GM12801 (cell line): Measurements from ENCODE around the gene DIS3L2.

Source experiments
- TF ChIP-seq, protein P1 (sequence below): IDR thresholded peaks from one replicate; pipeline ENCODE4 v1.5.1; 2011; ENCODE audit warnings: control low read depth; ENCODE audit not compliant: insufficient read length; ENCODE audit errors: extremely low read depth

DIS3L2 gene

DNA sequence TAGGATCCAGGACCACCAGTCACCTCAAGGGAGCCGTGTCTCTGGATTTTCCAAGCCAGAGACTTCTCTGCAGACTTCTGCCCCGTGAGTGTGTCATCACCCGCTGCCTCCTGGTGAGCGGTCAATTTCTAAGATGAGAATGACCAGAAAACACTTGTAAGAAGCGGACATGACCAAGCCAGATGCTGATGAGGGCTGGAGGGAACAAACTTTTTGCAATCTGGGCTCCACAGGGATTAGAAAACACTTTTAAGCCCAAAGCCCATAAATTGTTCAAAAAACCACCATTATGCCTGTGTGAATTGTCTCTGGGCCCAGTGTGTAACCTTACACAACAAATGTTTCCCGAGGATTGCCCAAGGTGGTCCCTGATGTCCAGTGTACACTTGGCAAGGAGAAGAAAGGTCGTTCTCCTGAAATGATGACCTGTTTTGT, 30.0 kb upstream of the DIS3L2 start:
- TF ChIP-seq, protein P1, sequence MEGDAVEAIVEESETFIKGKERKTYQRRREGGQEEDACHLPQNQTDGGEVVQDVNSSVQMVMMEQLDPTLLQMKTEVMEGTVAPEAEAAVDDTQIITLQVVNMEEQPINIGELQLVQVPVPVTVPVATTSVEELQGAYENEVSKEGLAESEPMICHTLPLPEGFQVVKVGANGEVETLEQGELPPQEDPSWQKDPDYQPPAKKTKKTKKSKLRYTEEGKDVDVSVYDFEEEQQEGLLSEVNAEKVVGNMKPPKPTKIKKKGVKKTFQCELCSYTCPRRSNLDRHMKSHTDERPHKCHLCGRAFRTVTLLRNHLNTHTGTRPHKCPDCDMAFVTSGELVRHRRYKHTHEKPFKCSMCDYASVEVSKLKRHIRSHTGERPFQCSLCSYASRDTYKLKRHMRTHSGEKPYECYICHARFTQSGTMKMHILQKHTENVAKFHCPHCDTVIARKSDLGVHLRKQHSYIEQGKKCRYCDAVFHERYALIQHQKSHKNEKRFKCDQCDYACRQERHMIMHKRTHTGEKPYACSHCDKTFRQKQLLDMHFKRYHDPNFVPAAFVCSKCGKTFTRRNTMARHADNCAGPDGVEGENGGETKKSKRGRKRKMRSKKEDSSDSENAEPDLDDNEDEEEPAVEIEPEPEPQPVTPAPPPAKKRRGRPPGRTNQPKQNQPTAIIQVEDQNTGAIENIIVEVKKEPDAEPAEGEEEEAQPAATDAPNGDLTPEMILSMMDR: no peak

DNA sequence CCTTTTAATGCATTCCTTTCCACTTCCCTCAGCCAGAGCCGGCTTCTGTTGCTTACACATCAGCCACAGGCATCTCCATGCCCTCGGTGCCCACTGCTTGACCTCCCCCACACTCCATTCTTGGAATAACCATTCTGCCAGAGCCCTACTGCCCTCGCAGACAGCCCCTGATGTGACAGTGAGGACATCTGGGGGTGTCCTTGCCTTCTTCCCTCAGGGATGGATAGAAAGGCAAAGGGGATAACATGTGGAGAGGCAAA, 28.9 kb upstream of the DIS3L2 start:
- TF ChIP-seq, protein P1: no peak

DNA sequence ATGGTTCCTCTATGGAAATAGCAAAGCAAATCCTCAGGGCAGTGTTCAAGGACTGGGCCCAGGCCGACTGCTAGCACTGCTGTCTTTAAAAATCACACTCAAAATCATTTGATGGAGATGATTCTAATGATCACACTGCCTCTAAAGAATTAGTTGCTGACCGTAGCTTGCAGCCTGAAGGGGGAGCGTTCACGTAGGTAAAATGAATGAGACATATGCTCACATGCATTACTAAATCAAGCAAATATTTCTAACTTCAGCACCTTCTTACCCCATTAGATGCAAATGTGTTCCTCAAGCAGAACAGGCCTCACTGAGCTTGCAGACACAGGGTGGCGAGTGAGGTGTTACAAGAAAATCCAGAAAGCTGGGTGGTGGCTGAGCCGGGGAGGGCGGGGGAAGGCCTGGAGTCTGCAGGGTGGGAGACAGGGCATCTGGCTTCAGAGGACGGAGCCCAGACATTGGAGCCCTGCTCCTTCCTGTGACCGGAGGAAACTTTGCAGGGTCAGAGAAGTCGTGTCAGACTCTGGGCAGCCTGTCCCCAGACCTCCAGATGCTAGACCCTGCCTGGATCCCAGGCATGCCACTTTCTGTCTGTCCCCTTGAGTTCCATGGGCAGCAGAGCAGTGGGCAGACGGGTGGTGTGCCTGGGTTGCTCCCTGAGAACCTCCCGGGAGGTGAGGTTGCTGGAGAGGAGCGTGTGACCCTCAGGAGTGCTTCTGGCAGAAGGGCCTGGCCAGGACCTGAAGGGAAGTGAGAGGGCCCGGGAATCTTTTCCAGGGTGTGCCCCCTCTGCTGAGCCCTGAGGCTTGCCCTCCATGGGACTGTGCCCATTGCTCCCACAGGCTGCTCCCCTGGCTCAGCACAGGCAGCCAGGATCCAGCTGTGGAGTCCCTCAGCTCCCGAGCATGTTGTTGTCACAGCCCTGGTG, 28.3 kb upstream of the DIS3L2 start:
- TF ChIP-seq, protein P1: no peak

DNA sequence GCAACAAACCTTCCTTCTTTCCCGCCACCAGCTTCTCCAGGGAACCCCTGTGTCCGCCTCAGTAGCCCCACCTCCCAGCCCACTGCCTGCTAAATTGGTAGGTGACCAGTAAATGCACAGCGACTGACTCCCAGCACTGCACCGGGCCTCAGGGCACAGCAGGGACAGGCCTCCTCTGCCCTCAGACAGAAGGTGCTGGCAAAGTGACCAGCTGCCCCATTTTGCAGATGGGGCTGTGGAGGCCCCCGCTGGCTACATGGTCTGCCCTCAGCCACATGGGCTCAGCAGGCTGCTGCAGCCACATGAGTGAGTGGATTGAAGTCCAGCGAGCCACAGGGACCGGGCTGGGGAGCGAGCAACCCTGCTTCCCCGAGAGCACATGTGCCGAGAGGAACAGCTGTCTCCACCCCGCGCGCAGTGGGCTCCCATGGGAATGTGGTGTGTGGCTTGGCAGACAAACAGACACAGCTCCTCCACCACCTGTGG, 27.6 kb upstream of the DIS3L2 start:
- TF ChIP-seq, protein P1: no peak

DNA sequence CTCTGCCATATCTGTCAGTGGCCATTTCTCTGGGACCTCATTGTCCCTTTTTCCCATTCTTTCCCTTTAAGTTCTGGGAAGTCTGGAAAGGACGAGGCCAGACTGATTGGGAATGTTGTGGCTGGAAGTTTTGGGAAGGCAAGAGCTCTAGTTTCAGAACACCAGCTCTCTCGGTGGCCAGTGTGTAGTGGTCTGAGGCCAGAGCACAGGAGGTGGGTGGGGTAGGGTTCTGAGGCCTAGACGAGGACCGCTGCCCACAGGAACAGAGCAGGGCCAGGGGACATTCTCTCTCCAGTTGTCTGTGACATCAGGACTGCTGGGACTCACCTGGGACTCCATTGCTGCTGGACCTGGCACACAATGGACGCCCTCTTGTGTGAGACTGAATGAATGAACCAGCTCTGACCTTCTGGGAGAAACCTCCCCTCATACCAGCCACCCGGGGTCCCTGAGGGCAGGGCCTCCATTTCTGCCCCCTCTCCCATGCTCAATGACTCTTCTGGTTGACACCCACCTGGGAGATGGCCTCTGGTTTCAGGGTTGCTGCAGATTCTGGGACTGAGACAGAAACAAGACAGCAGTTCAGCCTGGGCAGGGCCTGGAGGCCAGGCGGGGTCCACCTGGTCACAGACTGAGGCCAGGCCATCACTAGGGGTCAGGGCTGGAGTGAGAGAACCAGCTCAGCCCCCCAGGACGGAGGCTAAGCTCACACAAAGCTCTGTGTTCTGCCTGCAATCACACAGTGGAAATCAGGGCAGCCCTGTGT, 26.9 kb upstream of the DIS3L2 start:
- TF ChIP-seq, protein P1: no peak

DNA sequence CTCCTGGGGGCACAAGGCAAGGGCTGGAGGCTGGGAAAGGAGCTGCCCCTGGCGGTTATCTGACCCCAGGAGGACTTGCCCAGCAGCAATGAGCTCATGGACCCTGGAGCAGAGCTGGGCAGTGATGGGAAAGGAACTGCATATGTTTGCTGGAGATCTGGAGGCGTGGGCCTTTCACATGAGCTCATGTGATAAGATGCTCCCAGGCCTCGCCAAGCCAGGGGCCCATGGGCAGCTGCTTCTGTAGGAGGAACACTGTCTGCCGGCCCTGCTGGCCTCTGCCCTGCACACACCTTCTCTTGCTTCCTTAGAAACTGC, 26.3 kb upstream of the DIS3L2 start:
- TF ChIP-seq, protein P1: no peak

DNA sequence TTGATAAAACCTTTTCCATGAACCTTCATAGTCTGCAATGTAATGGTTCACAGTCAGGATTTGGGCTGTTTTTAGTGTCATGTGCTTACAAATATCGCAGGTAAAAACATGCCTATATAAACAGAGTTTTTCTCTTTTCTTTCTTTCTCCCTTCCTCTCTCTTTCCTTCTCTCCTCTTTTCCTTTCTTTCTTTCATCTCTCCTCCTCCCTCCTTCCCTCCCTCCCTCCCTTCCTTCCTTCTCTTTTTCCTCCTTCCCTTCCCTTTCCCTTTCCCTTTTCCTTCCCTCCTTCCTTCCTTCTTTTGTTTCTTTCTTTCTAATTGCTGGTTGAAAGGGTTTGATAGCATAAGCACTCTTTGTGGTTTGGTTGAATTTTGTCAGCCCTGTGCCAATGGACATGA, 25.7 kb upstream of the DIS3L2 start:
- TF ChIP-seq, protein P1: no peak
